GM12874 (cell line): ENCODE results near the gene XAF1.

ENCODE experiments used
- TF ChIP-seq, protein P1 (sequence below): IDR thresholded peaks from 2 replicates; pipeline ENCODE4 v1.5.1; 2011; ENCODE audit warnings: low read depth, mild to moderate bottlenecking, control low read depth, low read length, moderate library complexity; ENCODE audit not compliant: insufficient read depth

The XAF1 gene

DNA sequence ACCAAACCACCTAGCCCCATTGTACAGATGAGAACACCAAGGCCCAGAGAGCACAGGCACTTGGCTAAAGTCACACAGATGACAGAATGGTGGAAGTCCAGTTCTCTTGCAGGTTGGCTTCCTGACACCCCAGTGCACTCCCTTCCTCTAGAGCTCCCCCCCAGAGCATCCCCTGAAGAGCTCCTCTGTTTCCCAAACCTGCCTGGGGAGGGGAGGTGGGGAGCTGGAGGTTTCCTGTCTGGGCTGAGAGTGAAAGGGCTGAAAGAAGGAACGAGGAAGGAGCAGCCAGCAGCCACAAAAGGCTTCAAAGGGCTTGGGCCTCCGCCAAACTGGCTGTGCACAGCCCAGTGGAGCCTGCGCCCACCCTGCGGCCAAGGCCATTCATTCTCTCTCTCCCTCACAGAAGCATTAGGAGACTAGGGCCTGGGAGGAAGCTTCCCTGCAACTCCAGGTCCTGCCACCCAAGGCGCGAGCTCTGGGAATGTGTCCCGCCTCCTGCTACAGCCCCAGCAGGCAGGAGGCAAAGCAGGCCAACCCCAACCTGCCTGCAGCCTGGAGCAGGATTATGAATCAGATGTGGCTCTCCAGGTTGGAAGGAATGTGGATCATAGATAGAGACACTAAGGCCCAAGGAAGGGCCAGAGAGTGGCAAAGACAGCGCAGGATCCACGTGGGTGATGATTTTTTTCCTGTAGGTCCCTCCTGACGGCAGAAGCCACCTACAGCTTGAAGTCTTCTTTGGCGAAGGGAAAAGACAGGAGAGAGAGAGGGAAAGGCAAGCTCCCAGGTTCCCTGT, 43.6 kb upstream of the XAF1 start:
- TF ChIP-seq, protein P1, sequence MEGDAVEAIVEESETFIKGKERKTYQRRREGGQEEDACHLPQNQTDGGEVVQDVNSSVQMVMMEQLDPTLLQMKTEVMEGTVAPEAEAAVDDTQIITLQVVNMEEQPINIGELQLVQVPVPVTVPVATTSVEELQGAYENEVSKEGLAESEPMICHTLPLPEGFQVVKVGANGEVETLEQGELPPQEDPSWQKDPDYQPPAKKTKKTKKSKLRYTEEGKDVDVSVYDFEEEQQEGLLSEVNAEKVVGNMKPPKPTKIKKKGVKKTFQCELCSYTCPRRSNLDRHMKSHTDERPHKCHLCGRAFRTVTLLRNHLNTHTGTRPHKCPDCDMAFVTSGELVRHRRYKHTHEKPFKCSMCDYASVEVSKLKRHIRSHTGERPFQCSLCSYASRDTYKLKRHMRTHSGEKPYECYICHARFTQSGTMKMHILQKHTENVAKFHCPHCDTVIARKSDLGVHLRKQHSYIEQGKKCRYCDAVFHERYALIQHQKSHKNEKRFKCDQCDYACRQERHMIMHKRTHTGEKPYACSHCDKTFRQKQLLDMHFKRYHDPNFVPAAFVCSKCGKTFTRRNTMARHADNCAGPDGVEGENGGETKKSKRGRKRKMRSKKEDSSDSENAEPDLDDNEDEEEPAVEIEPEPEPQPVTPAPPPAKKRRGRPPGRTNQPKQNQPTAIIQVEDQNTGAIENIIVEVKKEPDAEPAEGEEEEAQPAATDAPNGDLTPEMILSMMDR, result no peak

DNA sequence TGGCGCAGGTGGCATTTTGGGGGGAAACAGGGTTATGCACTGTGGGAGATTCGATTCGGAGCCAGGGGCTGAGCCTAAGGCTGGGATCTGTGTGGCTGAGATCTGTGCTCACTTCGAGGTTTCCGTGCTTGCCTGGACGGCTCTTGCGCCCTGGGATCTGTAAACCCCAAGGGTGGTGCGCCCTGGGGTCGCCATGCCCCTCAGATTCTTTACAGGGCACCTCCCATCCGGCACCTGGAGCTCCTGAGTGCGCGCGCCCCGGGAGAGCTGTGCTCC, 43.1 kb upstream of the XAF1 start:
- TF ChIP-seq, protein P1, result no peak

DNA sequence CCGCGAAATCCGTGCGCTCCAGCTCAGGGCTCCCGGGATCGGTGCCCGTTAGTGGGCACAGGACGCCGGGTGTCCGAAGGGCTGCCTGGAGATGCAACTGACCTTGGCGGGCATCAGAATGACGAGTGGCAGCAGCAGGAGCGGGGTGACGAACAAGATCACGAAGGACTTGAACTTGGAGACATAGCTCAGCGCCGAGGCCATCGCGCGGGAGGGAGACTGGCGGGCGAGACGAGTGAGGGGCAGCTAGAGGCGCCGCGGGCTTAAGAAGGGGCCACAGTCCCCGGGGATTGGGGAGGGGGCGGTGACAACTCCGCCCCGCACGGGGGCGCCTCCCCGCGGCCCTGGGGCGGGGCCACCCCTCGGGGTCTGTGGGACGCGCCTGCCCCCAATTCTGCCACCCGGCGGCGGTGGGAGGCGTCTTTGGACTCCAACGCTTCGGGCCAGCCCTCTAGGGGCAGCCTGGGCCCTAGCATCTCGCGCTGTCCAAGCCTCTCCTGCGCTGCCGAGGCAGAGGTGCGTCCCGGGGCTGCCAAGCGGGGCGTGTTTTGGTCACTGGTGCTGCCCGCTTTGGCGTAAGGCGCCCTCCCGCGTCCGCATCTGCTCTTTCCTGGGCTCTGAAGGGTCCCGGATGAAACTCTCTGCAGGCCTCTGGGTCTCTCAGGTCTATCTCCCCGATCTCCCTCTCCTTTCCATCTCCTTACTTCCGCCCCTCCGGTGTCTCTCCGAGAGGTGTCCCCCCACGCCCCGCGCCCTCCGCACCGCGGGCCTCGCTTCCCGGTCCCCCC, 42.5 kb upstream of the XAF1 start, which contains the start of gene SLC13A5:
Gene SLC13A5 (minus strand): TSS at position 240 of the 788 bp plus-strand sequence. CDS start 36 bp downstream, at position 204.
- TF ChIP-seq, protein P1, result peak; percentile 32; the same call in 1 of the 2 replicates

DNA sequence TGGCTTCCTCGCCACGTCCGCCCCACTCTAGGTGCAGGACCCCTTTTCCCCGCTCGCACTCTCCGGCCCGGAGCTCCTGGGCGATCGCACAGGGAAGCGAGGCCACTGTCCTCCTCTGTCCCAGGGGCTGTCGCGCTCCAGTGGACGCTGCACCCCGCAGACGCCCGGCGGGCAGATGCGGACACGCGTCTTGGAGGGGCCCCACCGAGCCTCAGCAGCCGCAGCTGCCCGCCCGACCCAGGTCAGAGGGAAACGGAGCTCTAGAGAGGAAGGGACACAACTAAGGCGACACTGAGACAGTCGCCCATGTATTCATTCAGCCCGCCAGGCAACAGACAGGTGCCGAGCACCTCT, 42.0 kb upstream of the XAF1 start:
- TF ChIP-seq, protein P1, result no peak

DNA sequence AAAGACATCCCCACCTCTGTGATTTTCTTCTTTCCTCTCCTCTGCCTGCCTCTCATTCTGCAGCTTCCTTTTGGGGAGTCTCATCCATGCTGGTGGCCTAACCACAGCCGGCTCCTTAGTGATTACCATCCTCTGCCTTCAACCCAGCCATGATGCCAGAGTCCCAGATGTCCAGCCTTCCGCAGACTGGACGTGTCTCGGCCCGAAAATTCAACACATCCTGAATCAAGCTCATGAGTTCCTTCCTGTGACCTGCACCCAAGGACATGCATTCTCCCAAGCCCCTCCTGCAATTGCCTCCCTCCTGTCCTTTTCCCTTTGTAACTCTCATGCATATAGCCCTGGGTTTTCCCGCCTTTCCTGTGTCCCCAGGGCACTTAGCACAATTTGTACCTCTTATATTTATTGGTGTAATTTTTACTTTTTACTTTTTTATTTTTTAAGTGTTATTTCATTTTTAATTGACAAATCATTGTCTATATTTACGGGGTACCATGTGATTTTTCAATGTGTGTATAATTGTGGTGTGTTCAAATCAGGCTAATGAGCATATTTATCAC, 41.5 kb upstream of the XAF1 start:
- TF ChIP-seq, protein P1, result no peak

DNA sequence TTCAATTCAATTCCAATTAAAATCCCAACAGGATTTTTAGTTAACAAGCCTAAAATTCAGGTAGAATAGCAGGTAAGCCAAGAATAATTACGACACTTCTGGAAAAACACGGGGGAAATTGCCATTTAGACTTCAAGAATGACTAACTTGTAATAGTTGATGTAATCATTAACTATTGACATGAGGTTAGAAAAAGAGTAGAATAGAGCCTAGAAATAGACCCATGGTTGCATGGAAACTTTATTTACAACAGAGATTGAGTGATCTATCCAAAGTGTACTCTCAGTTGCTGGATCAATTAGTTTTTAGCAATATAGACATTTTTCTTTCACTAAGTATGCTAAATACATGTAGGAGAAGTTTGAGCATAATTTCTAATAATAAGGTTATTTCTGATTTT, 39.1 kb upstream of the XAF1 start:
- TF ChIP-seq, protein P1, result no peak

DNA sequence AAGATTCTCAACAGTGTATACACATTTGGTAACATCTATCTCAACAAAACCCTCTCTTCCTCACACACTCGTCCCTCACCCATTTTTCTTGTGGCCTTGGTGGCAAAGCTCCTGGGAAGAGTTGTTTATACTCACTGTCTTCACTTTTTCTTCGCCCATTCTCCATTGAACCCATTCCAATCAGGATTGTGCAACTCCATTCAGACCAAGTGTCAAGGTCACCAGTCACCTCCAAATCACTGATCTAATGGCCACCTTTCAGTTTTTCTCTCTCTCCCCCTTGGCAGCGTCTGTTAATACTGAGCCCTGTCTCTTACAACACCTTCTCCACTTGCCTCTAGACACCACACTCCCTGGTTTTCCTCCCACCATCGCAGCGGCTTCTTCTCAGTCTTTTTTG, 34.1 kb upstream of the XAF1 start:
- TF ChIP-seq, protein P1, result no peak
